CD4-positive, alpha-beta T cell (primary cell): ENCODE measurements around the gene ZNF865. TPM values are rescaled to one million over a fixed set of nuclear protein-coding genes. Genes with fewer than 3 reads are reported as not detected.

ENCODE experiments used
- ATAC-seq: fragments of 200-7000 bp; cut with Tn5 transposase; one replicate; pipeline ENCODE4 v1.10.0; 2022; ENCODE audit warnings: mild to moderate bottlenecking; ENCODE audit not compliant: poor library complexity
- CTCF ChIA-PET: fragments of 350-600 bp; sonication (Branson Sonifier 250); formaldehyde crosslinking; loops from one replicate; lab custom pipeline; 2021; ENCODE audit warnings: antibody characterized with exemption, inconsistent platforms; lab: Charles Lee
- POLR2A ChIA-PET: fragments of 350-600 bp; sonication (Branson Sonifier 250); formaldehyde crosslinking; loops from one replicate; lab custom pipeline; 2021; ENCODE audit warnings: antibody characterized with exemption, inconsistent platforms; lab: Charles Lee
- DNase-seq, 14 experiments: peaks; one replicate each; pipeline ENCODE4 v3.0.0-alpha.2; 2013 to 2020; ENCODE audit warnings: mixed read lengths in 2 of 14
- H3K27ac ChIP-seq, 2 donors: one replicate each; pipeline versions ENCODE4 v1.5.1 to v1.7.0; 2013; ENCODE audit warnings: low read length in 2 of 2, low read depth in 1 of 2, mild to moderate bottlenecking in 1 of 2
- H3K27me3 ChIP-seq, 2 experiments: 1 replicate in 1 of 2; 2 replicates in 1 of 2; pipeline versions ENCODE4 v1.6.1 to v1.7.0; 2013; ENCODE audit warnings: low read length in 2 of 2, control low read depth in 1 of 2, mild to moderate bottlenecking in 1 of 2, moderate library complexity in 1 of 2; ENCODE audit not compliant: insufficient read depth in 2 of 2, control insufficient read depth in 1 of 2
- H3K36me3 ChIP-seq: one replicate; pipeline ENCODE4 v1.6.1; 2013; ENCODE audit warnings: low read length, control low read depth; ENCODE audit not compliant: insufficient read depth
- H3K4me1 ChIP-seq: one replicate; pipeline ENCODE4 v1.6.1; 2013; ENCODE audit warnings: low read length, control low read depth; ENCODE audit not compliant: insufficient read depth
- H3K4me3 ChIP-seq: one replicate; pipeline ENCODE4 v1.5.1; 2013; ENCODE audit warnings: mild to moderate bottlenecking, low read length, moderate library complexity
- H3K9me3 ChIP-seq, 2 experiments: 1 replicate in 1 of 2; 2 replicates in 1 of 2; pipeline versions ENCODE4 v1.6.1 to v1.7.0; 2013; ENCODE audit warnings: low read length in 2 of 2, mild to moderate bottlenecking in 2 of 2, control low read depth in 1 of 2, moderate library complexity in 1 of 2; ENCODE audit not compliant: control insufficient read depth in 1 of 2, insufficient read depth in 1 of 2
- H3K27ac Mint-ChIP-seq: one replicate; pipeline ENCODE4 v1.8.0; 2020; ENCODE audit warnings: mixed read lengths
- H3K27me3 Mint-ChIP-seq: one replicate; pipeline ENCODE4 v1.8.0; 2021; ENCODE audit warnings: mixed read lengths
- H3K36me3 Mint-ChIP-seq: one replicate; pipeline ENCODE4 v1.8.0; 2021; ENCODE audit warnings: low read depth, mixed read lengths
- H3K4me1 Mint-ChIP-seq: one replicate; pipeline ENCODE4 v1.8.0; 2021; ENCODE audit warnings: low read depth, mixed read lengths
- H3K4me3 Mint-ChIP-seq: one replicate; pipeline ENCODE4 v1.8.0; 2020; ENCODE audit warnings: mild to moderate bottlenecking, mixed read lengths
- H3K9me3 Mint-ChIP-seq: one replicate; pipeline ENCODE4 v1.8.0; 2020; ENCODE audit warnings: mixed read lengths
- CTCF ChIP-seq: fragments of 200-600 bp; IDR thresholded peaks from one replicate; pipeline ENCODE4 v1.8.0; 2022; ENCODE audit warnings: antibody characterized with exemption, mild to moderate bottlenecking
- intact Hi-C, 2 experiments: fragments of 100-400 bp; cut with DNase I in 1 of 2; cut with micrococcal nuclease in 1 of 2; formaldehyde crosslinking; loops; one replicate each; pipeline versions ENCODE4 v1.15.1 to v1.9.0; 2023 to 2025; cut with DNase I, micrococcal nuclease
- total RNA-seq, 174 experiments: library from RNA in 2 of 174; stranded (reverse) in 2 of 174; gene quantifications; one replicate each; pipeline ENCODE4 v1.2.3 and lab custom pipeline; 2021 to 2026

ZNF865 gene
- total RNA-seq, 2 experiments from 2014 or later, result 12.0 to 12.9 TPM

- ChIA-PET POLR2A (no interaction called here), CTCF (interaction anchor here (1.4 kb wide), 1 partner anchor 13 kb away, joined by 3 read pairs; no protein-coding TSS in a partner anchor)
- H3K27ac Mint-ChIP-seq, result peak overlapping the region; percentile 93
- Histone ChIP-seq H3K27me3 (no peaks in the 10 kb centered on the region), H3K9me3 (no peaks in the 10 kb centered on the region), H3K4me1 (peaks cover 60% of the 10 kb centered on the region), H3K27ac (peak overlapping the region in 1 of 2 donors; percentile 1), H3K4me3 (no peak overlapping the region), H3K36me3 (peaks cover 58% of the 10 kb centered on the region)
- no peaks in the 10 kb centered on the region for H3K9me3 Mint-ChIP-seq
- TF ChIP-seq CTCF, result no peak
- H3K4me1 Mint-ChIP-seq, result peaks cover 46% of the 10 kb centered on the region
- H3K36me3 Mint-ChIP-seq, result peaks cover 67% of the 10 kb centered on the region
- no peaks in the 10 kb centered on the region for H3K27me3 Mint-ChIP-seq
- intact Hi-C loops, result loop anchor here in 1 of 2 experiments (5.0 to 10.0 kb wide), 2 partner anchors 542 to 1464 kb away; partner anchors contain the start of genes PPP1R12C and TSEN34
- H3K4me3 Mint-ChIP-seq, result peak overlapping the region; percentile 72
- DNase-seq (no peak), ATAC-seq (no peak)
These were observed 53.5 kb downstream of the ZNF865 start for GRCh38 chr19:55658846-55659459.

GRCh38 chr19:55659822-55660221 is 54.4 kb downstream of the ZNF865 start:
- ChIA-PET CTCF (no interaction called here), POLR2A (no interaction called here)
- Histone ChIP-seq H3K4me3 (no peak overlapping the region), H3K36me3 (peaks cover 66% of the 10 kb centered on the region), H3K4me1 (peaks cover 62% of the 10 kb centered on the region), H3K27me3 (no peaks in the 10 kb centered on the region), H3K27ac (no peak overlapping the region), H3K9me3 (no peaks in the 10 kb centered on the region)
- intact Hi-C loops, result loop anchor here in 1 of 2 experiments (5.0 to 10.0 kb wide), 2 partner anchors 543 to 1465 kb away; partner anchors contain the start of genes PPP1R12C and TSEN34
- DNase-seq (no peak), ATAC-seq (no peak)
- peak overlapping the region; percentile 72 for H3K4me3 Mint-ChIP-seq
- H3K9me3 Mint-ChIP-seq, result no peaks in the 10 kb centered on the region
- H3K4me1 Mint-ChIP-seq, result peaks cover 46% of the 10 kb centered on the region
- H3K27ac Mint-ChIP-seq, result peak overlapping the region; percentile 68
- H3K27me3 Mint-ChIP-seq, result no peaks in the 10 kb centered on the region
- no peak for TF ChIP-seq CTCF
- H3K36me3 Mint-ChIP-seq, result peaks cover 69% of the 10 kb centered on the region

GRCh38 chr19:55660404-55660803 is 55.0 kb downstream of the ZNF865 start:
- no peak for TF ChIP-seq CTCF
- peaks cover 62% of the 10 kb centered on the region for H3K4me1 ChIP-seq
- H3K36me3 Mint-ChIP-seq, result peaks cover 70% of the 10 kb centered on the region
- H3K9me3 ChIP-seq, result no peaks in the 10 kb centered on the region
- H3K27ac Mint-ChIP-seq, result peak overlapping the region; percentile 24
- DNase-seq (no peak), ATAC-seq (no peak)
- H3K4me1 Mint-ChIP-seq, result peaks cover 46% of the 10 kb centered on the region
- H3K27me3 ChIP-seq, result no peaks in the 10 kb centered on the region
- no peaks in the 10 kb centered on the region for H3K27me3 Mint-ChIP-seq
- ChIA-PET CTCF (no interaction called here), POLR2A (no interaction called here)
- no peak overlapping the region for H3K4me3 Mint-ChIP-seq
- peaks cover 69% of the 10 kb centered on the region for H3K36me3 ChIP-seq
- intact Hi-C loops, result no loop called here
- no peak overlapping the region for H3K4me3 ChIP-seq
- no peaks in the 10 kb centered on the region for H3K9me3 Mint-ChIP-seq
- no peak overlapping the region for H3K27ac ChIP-seq
